Endodermal cell (in vitro differentiated cells): Measurements from ENCODE around the gene DOCK2. TPM values are rescaled to one million over a fixed set of nuclear protein-coding genes. Genes with fewer than 3 reads are reported as not detected.

Source experiments
- DNase-seq: peaks from one replicate; pipeline ENCODE4 v3.0.0-alpha.2; 2017
- H3K27ac ChIP-seq: 2 replicates; pipeline ENCODE4 v1.5.1; 2013; ENCODE audit warnings: mild to moderate bottlenecking, low read depth, low read length, moderate library complexity
- H3K27me3 ChIP-seq: 2 replicates; pipeline ENCODE4 v1.6.1; 2013; ENCODE audit warnings: mild to moderate bottlenecking, low read length, moderate library complexity; ENCODE audit not compliant: insufficient read depth, control insufficient read depth, poor library complexity, severe bottlenecking
- H3K36me3 ChIP-seq: 2 replicates; pipeline ENCODE4 v1.7.0; 2013; ENCODE audit warnings: mild to moderate bottlenecking, low read length, moderate library complexity; ENCODE audit not compliant: control insufficient read depth, insufficient read depth
- H3K4me1 ChIP-seq: one replicate; pipeline ENCODE4 v1.7.0; 2013; ENCODE audit warnings: low read length; ENCODE audit not compliant: control insufficient read depth, insufficient read depth
- H3K4me3 ChIP-seq: 2 replicates; pipeline ENCODE4 v1.5.1; 2013; ENCODE audit warnings: mild to moderate bottlenecking, low read length, moderate library complexity
- H3K9ac ChIP-seq: 2 replicates; pipeline ENCODE4 v1.6.1; 2013; ENCODE audit warnings: mild to moderate bottlenecking, low read length, moderate library complexity; ENCODE audit not compliant: poor library complexity, severe bottlenecking; ENCODE audit errors: extremely low read depth
- H3K9me3 ChIP-seq: 2 replicates; pipeline ENCODE4 v1.6.1; 2013; ENCODE audit warnings: mild to moderate bottlenecking, low read length, moderate library complexity; ENCODE audit not compliant: control insufficient read depth
- H3K27ac Mint-ChIP-seq: 2 replicates; pipeline ENCODE4 v1.8.0; 2020; ENCODE audit warnings: mixed read lengths
- H3K27me3 Mint-ChIP-seq: 2 replicates; pipeline ENCODE4 v1.8.0; 2021; ENCODE audit warnings: mild to moderate bottlenecking, mixed read lengths; ENCODE audit not compliant: insufficient read depth
- H3K36me3 Mint-ChIP-seq: 2 replicates; pipeline ENCODE4 v1.8.0; 2020; ENCODE audit warnings: low read depth, mixed read lengths
- H3K4me1 Mint-ChIP-seq: 2 replicates; pipeline ENCODE4 v1.8.0; 2020; ENCODE audit warnings: mixed read lengths
- H3K4me3 Mint-ChIP-seq: 2 replicates; pipeline ENCODE4 v1.8.0; 2020; ENCODE audit warnings: mild to moderate bottlenecking, moderate library complexity, mixed read lengths
- H3K9me3 Mint-ChIP-seq: 2 replicates; pipeline ENCODE4 v1.8.0; 2020; ENCODE audit warnings: mild to moderate bottlenecking, mixed read lengths
- WGBS, 2 experiments: methylation state at CpG; one replicate each; pipeline versions ENCODE4 v1.1.5 to v1.1.7; 2013; ENCODE audit warnings: missing lambda C conversion rate in 2 of 2, mixed read lengths in 1 of 2; ENCODE audit not compliant: insufficient coverage in 1 of 2, insufficient read length in 1 of 2; 5-methylcytosine and 5-hydroxymethylcytosine counted together
- total RNA-seq, 2 donors: library from RNA; stranded (reverse); fragmentation: NEBNext Ultra II Directional in 1 of 2; extraction: Animal tissue kit (Norgen Biotek cat#: 25700) in 1 of 2; gene quantifications; 2 replicates in 1 of 2; 3 replicates in 1 of 2; pipeline ENCODE4 v1.2.1, GENCODE V29; 2021
- TF ChIP-seq, protein P1 (sequence below): fragments of 200-600 bp; sonication (generic); conservative IDR thresholded peaks from 2 replicates; pipeline ENCODE4 v1.5.0; 2021; ENCODE audit warnings: antibody characterized with exemption, mild to moderate bottlenecking

The DOCK2 gene
- total RNA-seq, 2 donors from 2014 or later: 2.6 to 3.9 TPM

DNA sequence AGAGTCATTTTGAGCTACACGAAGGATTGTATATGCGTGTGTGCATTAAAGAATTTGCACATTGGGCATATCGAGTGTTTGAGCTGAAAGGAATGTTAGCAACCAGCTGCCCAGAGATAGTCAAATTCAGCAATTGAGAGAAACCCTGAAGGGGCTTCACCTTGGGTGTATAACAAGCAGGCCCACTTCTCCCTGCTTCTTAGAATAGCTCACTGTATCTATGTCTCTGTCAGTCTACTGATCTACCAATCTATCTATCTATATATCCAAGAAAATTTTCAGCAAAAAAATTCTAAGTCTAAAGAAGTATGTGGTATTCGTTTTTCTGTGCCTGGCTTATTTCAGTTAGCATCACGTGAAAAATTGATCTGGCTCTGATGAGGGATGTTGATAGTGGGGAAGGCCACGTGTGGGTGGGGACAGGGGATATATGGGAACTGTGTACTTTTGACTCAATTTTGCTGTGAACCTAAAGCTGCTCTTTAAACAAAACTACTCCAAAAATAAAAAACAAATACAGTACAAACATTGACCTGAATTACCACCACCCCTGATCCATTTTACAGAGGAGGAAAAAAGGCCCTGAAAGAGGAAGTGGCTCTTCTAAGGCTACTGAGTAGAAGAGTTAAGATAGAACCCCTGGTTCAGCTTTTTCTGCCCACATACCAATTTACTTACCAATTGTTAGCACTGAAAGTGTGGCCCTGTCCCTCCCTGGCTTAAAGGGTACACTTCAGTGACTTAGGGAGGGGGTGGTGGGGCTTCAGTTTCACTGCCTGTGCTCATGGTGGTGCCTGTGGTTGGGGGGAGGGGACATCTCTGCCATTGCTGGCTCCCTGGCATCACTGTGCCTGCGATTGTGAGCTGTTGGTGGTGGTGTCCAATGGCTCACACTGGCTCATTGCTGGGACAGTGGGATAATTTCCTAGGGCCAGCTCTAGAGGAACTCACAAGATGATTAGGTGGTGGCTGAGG lies 141.8 kb downstream of the DOCK2 start:
- Mint-ChIP-seq H3K4me3 (no peak overlapping the region), H3K9me3 (no peaks in the 10 kb centered on the region), H3K4me1 (peaks cover 23% of the 10 kb centered on the region), H3K27me3 (peaks cover 2% of the 10 kb centered on the region), H3K27ac (no peak overlapping the region), H3K36me3 (no peaks in the 10 kb centered on the region)
- peak; percentile 41 for DNase-seq
- Histone ChIP-seq H3K27me3 (no peaks in the 10 kb centered on the region), H3K9ac (no peak overlapping the region), H3K27ac (no peak overlapping the region), H3K36me3 (no peaks in the 10 kb centered on the region), H3K4me3 (no peak overlapping the region), H3K9me3 (no peaks in the 10 kb centered on the region), H3K4me1 (peaks cover 4% of the 10 kb centered on the region)
- 85 to 92% methylated on average over 6 to 7 of the region's 7 CpGs for whole genome bisulfite sequencing, 2 experiments
- TF ChIP-seq, protein P1, sequence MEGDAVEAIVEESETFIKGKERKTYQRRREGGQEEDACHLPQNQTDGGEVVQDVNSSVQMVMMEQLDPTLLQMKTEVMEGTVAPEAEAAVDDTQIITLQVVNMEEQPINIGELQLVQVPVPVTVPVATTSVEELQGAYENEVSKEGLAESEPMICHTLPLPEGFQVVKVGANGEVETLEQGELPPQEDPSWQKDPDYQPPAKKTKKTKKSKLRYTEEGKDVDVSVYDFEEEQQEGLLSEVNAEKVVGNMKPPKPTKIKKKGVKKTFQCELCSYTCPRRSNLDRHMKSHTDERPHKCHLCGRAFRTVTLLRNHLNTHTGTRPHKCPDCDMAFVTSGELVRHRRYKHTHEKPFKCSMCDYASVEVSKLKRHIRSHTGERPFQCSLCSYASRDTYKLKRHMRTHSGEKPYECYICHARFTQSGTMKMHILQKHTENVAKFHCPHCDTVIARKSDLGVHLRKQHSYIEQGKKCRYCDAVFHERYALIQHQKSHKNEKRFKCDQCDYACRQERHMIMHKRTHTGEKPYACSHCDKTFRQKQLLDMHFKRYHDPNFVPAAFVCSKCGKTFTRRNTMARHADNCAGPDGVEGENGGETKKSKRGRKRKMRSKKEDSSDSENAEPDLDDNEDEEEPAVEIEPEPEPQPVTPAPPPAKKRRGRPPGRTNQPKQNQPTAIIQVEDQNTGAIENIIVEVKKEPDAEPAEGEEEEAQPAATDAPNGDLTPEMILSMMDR: no peak

GRCh38 chr5:169781420-169782345 lies 144.6 kb downstream of the DOCK2 start:
- Histone ChIP-seq H3K27ac (no peak overlapping the region), H3K4me1 (peaks cover 7% of the 10 kb centered on the region), H3K27me3 (no peaks in the 10 kb centered on the region), H3K4me3 (no peak overlapping the region), H3K9me3 (no peaks in the 10 kb centered on the region), H3K36me3 (no peaks in the 10 kb centered on the region), H3K9ac (no peak overlapping the region)
- Mint-ChIP-seq H3K27ac (no peak overlapping the region), H3K4me1 (peaks cover 31% of the 10 kb centered on the region), H3K4me3 (no peak overlapping the region), H3K9me3 (no peaks in the 10 kb centered on the region), H3K36me3 (no peaks in the 10 kb centered on the region), H3K27me3 (no peaks in the 10 kb centered on the region)
- TF ChIP-seq, protein P1: no peak
- WGBS, 2 experiments: 50 to 87% methylated on average over 1 to 6 of the region's 6 CpGs
- DNase-seq: no peak

DNA sequence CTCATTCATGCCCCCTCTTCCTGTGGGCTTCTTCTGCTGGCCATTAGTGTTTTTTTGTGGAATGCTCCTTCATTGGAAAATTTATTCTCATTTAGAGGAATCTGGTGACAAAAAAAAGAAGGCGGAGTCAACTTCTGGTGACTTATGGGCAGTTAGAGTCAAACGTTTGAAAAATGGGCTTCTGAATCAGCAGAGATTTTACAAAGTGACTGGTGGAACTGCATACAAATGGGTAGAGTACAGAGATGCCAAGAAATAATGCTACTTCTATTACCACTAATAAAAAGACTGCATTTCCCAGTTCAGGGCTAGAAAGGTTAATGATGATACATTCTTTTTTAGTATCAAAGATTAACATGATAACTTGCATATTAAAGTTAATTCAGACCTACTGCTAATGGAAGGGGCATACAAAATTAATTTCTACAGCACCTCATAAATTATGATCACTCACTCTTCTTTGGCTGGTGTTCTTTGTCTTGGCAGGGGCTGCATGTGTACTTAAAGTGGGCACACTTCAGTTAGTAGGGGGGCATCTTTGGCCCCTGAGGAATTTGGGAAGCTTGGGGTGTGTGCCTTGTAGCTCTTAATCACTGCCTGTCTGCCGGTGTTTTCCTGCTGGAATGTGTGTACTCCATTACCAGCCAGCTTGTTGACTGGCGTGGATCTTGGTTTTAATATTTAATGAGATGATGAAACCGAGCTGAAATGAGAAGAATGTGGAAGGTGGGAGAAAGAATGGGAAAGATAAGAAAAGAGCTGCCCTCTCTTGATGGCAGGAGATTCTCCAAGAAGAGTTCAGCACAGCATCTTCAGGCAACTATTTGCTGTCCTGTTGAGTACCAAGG lies 148.9 kb downstream of the DOCK2 start:
- H3K27me3 Mint-ChIP-seq: no peaks in the 10 kb centered on the region
- peak; percentile 27 for DNase-seq

More for the DNA sequence above, 148.9 kb downstream of the DOCK2 start:
- H3K27me3 ChIP-seq: no peaks in the 10 kb centered on the region
- no peaks in the 10 kb centered on the region for H3K9me3 ChIP-seq
- peaks cover 41% of the 10 kb centered on the region for H3K4me1 Mint-ChIP-seq
- no peak overlapping the region for H3K4me3 Mint-ChIP-seq
- no peak overlapping the region for H3K27ac Mint-ChIP-seq
- no peaks in the 10 kb centered on the region for H3K9me3 Mint-ChIP-seq
- H3K27ac ChIP-seq: no peak overlapping the region
- TF ChIP-seq, protein P1: no peak
- no peak overlapping the region for H3K4me3 ChIP-seq
- H3K36me3 Mint-ChIP-seq: no peaks in the 10 kb centered on the region
- 61 to 78% methylated on average over 5 of the region's 5 CpGs for WGBS, 2 experiments
- no peak overlapping the region for H3K9ac ChIP-seq
- no peaks in the 10 kb centered on the region for H3K36me3 ChIP-seq
- H3K4me1 ChIP-seq: peaks cover 5% of the 10 kb centered on the region
